Activated naive CD4-positive, alpha-beta T cell treated with anti-CD3 and anti-CD28 coated beads, Interleukin-2, amount 10 ng/mL, durations not matched to agents 7 days and 5 days (primary cell): ENCODE measurements around the gene NDUFV3.
A peak's percentile ranks its signal among the peaks of the same experiment; 100 is the strongest.
"Not testable (repeated sequence)": the region's sequence is repeated elsewhere in the genome, so short reads cannot be mapped to it uniquely, and the experiment has no call there.

Experiments used
- CTCF ChIA-PET: fragments of 350-600 bp; sonication (Branson Sonifier 250); formaldehyde crosslinking; loops from one replicate; lab custom pipeline; 2021; ENCODE audit warnings: antibody characterized with exemption; lab: Charles Lee
- DNase-seq: peaks from one replicate; pipeline ENCODE4 v3.0.0-alpha.2; 2020
- H3K27ac Mint-ChIP-seq: one replicate; pipeline ENCODE4 v1.8.0; 2021; ENCODE audit warnings: mild to moderate bottlenecking, moderate library complexity, mixed read lengths
- H3K27me3 Mint-ChIP-seq: one replicate; pipeline ENCODE4 v1.8.0; 2021; ENCODE audit warnings: mild to moderate bottlenecking, mixed read lengths
- H3K36me3 Mint-ChIP-seq: one replicate; pipeline ENCODE4 v1.8.0; 2021; ENCODE audit warnings: mixed read lengths
- H3K4me1 Mint-ChIP-seq: one replicate; pipeline ENCODE4 v1.8.0; 2021; ENCODE audit warnings: mixed read lengths
- H3K4me3 Mint-ChIP-seq: one replicate; pipeline ENCODE4 v1.8.0; 2021; ENCODE audit warnings: mild to moderate bottlenecking, moderate library complexity, mixed read lengths
- H3K9me3 Mint-ChIP-seq: one replicate; pipeline ENCODE4 v1.8.0; 2021; ENCODE audit warnings: mixed read lengths

NDUFV3 gene

DNA sequence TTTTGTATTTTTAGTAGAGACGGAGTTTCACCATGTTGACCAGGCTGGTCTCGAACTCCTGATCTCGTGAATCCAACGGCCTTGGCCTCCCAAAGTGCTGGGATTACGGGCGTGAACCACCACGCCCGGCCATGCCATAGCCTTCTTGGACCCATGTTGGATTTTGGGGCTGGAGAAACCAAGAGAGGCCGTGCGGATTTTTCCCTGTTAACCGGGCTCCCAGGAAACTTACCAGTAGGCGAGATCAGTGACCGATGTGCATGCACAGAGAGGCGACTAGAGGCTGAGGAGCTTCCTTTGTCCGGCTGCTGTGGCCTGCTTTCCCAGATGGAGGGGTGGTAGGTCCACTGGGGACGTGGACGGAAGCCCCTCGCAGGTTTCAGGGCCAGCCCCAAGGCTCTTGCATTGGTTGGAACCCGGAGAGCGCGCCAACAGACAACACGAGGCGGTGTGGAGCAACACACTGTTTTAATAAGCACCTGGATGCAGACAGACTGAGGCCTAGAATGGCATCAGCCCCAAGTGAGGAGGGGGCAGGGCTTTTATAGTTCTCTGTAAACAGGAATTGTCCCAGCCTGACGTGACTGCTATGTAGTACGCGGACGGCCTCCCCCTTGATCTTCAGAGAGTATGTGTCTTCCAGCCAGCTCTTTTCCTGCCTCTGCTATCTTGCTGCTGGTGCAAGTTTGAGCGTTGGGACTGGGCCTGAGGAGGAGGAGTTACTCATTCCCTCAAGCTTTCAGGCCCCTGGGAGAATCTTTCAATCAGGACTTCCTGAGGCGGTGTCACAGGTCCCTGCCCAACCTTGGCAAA is 32.2 kb downstream of the NDUFV3 start, which contains the start of gene ERVH48-1:
Gene ERVH48-1, minus strand, starts transcription at position 517 of the 813 bp plus-strand sequence. CDS start 6,624 bp downstream, outside the sequence.
- CTCF ChIA-PET: no interaction called here
- Mint-ChIP-seq H3K4me1 (peaks cover 28% of the 10 kb centered on the region), H3K36me3 (no peaks in the 10 kb centered on the region), H3K4me3 (peak within 1 kb of the TSS; percentile 64), H3K27ac (peak within 1 kb of the TSS; percentile 85), H3K27me3 (no peaks in the 10 kb centered on the region), H3K9me3 (no peaks in the 10 kb centered on the region)
- DNase-seq: peak; percentile 52

DNA sequence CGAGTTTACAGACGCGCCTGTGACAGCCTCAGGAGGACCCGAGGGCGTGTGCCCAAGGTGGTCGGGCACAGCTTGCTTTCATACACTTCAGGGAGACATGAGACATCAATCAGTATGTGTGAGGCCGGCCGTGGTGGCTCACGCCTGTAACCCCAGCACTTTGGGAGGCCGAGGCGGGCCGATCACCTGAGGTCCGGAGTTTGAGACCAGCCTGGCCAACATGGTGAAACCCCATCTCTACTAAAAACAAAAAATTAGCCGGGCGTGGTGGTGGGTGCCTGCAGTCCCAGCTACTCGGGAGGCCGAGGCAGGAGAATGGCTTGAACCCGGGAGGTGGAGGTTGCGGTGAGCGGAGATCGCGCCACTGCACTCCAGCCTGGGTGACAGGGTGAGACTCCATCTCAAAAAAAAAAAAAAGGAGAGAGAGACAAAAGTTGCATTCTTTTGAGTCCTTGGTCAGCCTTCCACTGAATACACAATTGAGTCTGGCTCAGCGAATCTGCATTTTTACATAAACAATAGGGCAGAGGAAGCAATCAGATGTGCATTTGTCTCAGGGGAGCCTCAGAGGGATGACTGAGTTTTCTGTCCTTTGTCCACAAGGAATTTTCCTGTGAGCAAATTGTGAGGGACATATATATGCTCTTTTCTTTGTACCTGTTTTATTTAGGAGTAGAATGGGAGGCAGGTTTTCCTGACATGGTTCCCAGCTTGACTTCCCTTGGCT is 34.5 kb downstream of the NDUFV3 start:
- H3K36me3 Mint-ChIP-seq, H3K9me3 Mint-ChIP-seq, H3K27me3 Mint-ChIP-seq, H3K4me3 Mint-ChIP-seq, DNase-seq, H3K27ac Mint-ChIP-seq, CTCF ChIA-PET: not testable (repeated sequence)
- H3K4me1 Mint-ChIP-seq: peaks cover 29% of the 10 kb centered on the region

DNA sequence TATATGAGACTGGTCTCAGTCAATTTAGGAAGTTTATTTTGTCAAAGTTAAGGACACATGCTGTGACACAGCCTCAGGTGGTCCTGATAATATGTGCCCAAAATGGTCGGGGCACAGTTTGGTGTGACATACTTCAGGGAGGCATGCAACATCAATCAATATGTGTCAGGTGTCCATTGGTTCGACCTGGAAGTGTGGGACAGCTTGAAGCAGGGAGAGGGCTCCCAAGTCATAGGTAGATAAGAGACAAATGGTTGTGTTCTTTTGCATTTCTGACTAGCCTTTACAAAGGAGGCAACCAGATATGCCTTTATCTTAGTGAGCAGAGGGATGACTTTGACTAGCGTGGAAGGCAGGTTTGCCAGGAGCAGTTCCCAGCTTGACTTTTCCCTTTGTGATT is 36.9 kb downstream of the NDUFV3 start:
- no peak overlapping the region for H3K27ac Mint-ChIP-seq
- no peak for DNase-seq
- no peaks in the 10 kb centered on the region for H3K27me3 Mint-ChIP-seq
- H3K36me3 Mint-ChIP-seq: no peaks in the 10 kb centered on the region
- no peak overlapping the region for H3K4me3 Mint-ChIP-seq
- peaks cover 12% of the 10 kb centered on the region for H3K4me1 Mint-ChIP-seq
- CTCF ChIA-PET: no interaction called here
- no peaks in the 10 kb centered on the region for H3K9me3 Mint-ChIP-seq

GRCh38 chr21:42931560-42932235 is 38.6 kb downstream of the NDUFV3 start:
- Mint-ChIP-seq H3K36me3 (no peaks in the 10 kb centered on the region), H3K27me3 (no peaks in the 10 kb centered on the region), H3K27ac (no peak overlapping the region), H3K9me3 (no peaks in the 10 kb centered on the region), H3K4me3 (no peak overlapping the region), H3K4me1 (peaks cover 3% of the 10 kb centered on the region)
- DNase-seq: no peak
- CTCF ChIA-PET: no interaction called here

DNA sequence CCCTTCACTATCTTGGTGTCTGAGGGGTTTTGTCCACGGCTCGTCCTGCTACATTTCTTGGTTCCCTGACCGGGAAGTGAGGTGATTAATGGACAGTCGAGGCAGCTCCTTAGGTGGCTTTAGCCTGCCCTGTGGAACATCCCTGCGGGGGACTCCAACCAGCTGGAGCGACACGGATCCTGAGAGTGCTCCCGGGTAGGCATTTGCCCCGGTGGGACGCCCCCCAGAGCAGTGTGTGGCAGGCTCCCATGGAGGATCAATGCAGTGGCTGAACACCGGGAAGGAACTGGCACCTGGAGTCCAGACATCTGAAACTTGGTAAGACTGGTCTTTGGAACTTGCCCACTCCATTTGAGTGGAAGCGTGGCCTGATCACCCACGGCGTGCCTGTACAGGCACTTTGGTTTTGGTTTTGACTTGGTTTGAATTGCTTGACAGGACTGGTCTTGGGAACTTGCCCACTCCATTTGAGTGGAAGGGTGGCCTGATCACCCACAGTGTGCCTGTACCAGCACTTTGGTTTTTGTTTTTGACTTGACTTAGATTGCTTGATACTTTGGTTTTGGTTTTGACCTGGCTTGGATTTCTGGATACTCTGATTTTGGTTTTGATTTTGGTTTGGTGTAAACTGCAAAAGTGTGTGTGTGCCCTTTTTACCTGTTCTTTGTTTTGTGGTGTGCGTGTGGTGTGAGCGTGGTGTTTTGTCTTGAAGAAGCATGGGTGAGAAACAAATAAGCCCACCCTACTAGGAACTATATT is 39.4 kb downstream of the NDUFV3 start:
- not testable (repeated sequence) for H3K36me3 Mint-ChIP-seq, H3K27me3 Mint-ChIP-seq, H3K27ac Mint-ChIP-seq, H3K4me1 Mint-ChIP-seq, H3K9me3 Mint-ChIP-seq, DNase-seq, H3K4me3 Mint-ChIP-seq
- CTCF ChIA-PET: interaction anchor here (0.7 kb wide), 1 partner anchor 35 kb away, joined by 3 read pairs; no protein-coding TSS in a partner anchor

- not testable (repeated sequence) for DNase-seq, H3K4me1 Mint-ChIP-seq, H3K36me3 Mint-ChIP-seq, H3K27ac Mint-ChIP-seq, H3K4me3 Mint-ChIP-seq, H3K27me3 Mint-ChIP-seq, H3K9me3 Mint-ChIP-seq
- CTCF ChIA-PET: interaction anchor here (0.7 kb wide), 1 partner anchor 36 kb away, joined by 3 read pairs; no protein-coding TSS in a partner anchor
Measured at GRCh38 chr21:42933137-42933970, 40.2 kb downstream of the NDUFV3 start.

DNA sequence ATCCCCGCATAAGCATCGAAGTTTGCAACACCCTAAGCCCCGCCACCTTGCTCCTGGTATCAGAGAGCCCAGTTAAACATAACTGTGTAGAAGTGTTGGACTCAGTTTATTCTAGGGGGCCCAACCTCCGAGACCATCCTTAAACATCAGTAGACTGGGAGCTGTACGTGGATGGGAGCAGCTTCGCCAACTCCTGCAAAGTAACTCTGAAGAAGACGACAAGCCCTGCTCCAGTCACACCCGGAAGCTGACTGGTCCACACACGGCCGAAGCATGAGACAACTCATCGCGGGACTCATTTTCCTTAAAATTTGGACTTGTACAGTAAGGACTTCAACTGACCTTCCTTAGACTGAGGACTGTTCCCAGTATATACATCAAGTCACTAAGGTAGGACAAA is 40.9 kb downstream of the NDUFV3 start:
- H3K9me3 Mint-ChIP-seq, H3K36me3 Mint-ChIP-seq, H3K4me3 Mint-ChIP-seq, H3K27me3 Mint-ChIP-seq, CTCF ChIA-PET, H3K27ac Mint-ChIP-seq, DNase-seq, H3K4me1 Mint-ChIP-seq: not testable (repeated sequence)

DNA sequence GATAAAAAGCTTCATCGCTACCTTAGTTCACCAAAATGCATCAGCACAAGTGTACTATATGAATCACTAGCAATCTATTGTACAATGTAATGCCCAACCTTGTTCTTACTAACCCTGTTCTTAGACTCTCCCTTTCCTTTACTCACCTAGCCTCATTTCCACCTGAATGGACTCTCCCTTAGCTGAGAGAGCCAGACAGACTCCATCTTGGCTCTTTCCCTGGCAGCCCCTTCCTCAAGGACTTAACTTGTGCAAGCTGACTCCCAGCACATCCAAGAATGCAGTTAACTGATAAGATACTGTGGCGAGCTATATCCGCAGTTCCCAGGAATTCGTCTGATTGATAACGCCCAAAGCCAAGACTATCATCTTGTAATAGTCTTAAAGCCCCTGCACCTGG is 43.3 kb downstream of the NDUFV3 start:
- CTCF ChIA-PET, H3K4me3 Mint-ChIP-seq, H3K27ac Mint-ChIP-seq: not testable (repeated sequence)

DNA sequence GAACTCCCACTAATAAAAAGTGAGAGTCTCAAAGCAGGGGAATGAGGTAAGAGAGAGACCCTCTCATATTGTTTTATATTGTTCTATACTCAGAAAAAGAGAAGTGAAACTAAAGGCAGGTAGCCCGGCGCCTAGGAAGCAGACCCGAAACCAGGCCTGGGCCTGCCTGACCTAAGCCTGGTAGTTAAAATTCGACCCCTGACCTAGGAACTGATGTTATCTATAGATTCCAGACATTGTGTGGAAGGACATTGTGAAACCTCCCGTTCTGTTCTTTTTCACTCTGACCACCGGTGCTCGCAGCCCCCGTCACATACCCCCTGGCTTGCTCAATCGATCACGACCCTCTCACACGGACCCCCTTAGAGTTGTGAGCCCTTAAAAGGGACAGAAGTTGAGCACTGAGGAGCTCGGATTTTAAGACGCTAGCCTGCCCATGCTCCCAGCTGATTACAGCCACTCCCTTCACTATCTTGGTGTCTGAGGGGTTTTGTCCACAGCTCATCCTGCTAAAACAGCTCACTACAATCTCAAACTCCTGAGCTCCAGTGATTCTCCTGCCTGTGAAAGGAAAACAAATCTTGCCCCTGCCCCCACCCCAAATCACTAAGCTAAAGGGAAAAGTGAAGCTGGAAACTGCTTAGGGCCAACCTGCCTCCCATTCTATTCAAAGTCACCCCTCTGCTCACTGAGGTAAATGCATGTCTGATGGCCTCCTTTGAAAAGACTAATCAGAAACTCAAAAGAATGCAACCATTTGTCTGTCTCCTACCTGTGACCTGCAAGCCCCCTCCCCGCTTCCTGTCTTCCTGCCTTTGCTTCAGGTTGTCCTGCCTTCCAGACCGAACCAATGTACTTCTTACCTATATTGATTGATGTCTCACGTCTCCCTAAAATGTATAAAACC is 44.2 kb downstream of the NDUFV3 start:
- not testable (repeated sequence) for H3K27ac Mint-ChIP-seq, H3K4me1 Mint-ChIP-seq, H3K9me3 Mint-ChIP-seq, DNase-seq, H3K36me3 Mint-ChIP-seq, H3K27me3 Mint-ChIP-seq, H3K4me3 Mint-ChIP-seq
- CTCF ChIA-PET: interaction anchor here (0.6 kb wide), 1 partner anchor 30 kb away, joined by 3 read pairs; no protein-coding TSS in a partner anchor

More for the DNA sequence above, 43.3 kb downstream of the NDUFV3 start:
- H3K9me3 Mint-ChIP-seq, H3K27me3 Mint-ChIP-seq, DNase-seq, H3K4me1 Mint-ChIP-seq, H3K36me3 Mint-ChIP-seq: not testable (repeated sequence)

- Mint-ChIP-seq H3K36me3 (no peaks in the 10 kb centered on the region), H3K27ac (no peak overlapping the region), H3K4me1 (no peaks in the 10 kb centered on the region), H3K4me3 (no peak overlapping the region), H3K27me3 (peaks cover 9% of the 10 kb centered on the region), H3K9me3 (no peaks in the 10 kb centered on the region)
- DNase-seq: no peak
- CTCF ChIA-PET: interaction anchor here (0.6 kb wide), 1 partner anchor 29 kb away, joined by 3 read pairs; no protein-coding TSS in a partner anchor
Measured at GRCh38 chr21:42937960-42938605, 45.0 kb downstream of the NDUFV3 start.

- H3K9me3 Mint-ChIP-seq, H3K27ac Mint-ChIP-seq, H3K4me1 Mint-ChIP-seq, CTCF ChIA-PET, DNase-seq, H3K36me3 Mint-ChIP-seq, H3K4me3 Mint-ChIP-seq: not testable (repeated sequence)
- peaks cover 10% of the 10 kb centered on the region for H3K27me3 Mint-ChIP-seq
Measured at GRCh38 chr21:42938606-42938995, 45.5 kb downstream of the NDUFV3 start.
